Lower lobe of right lung (tissue), 2 donors: ENCODE data around the gene UVRAG. TPM values are rescaled to one million over a fixed set of nuclear protein-coding genes. Genes with fewer than 3 reads are reported as not detected.

Experiments
- ATAC-seq, 2 donors: fragments of 200-7000 bp; cut with Tn5 transposase; one replicate each; pipeline ENCODE4 v1.9.1; 2020 to 2022; ENCODE audit warnings: mild to moderate bottlenecking in 2 of 2, moderate library complexity in 2 of 2
- DNase-seq: peaks from one replicate; pipeline ENCODE4 v3.0.0-alpha.2; 2020
- H3K27ac ChIP-seq: fragments of 200-600 bp; one replicate; pipeline ENCODE4 v1.8.0; 2022
- H3K27me3 ChIP-seq: fragments of 200-600 bp; one replicate; pipeline ENCODE4 v1.8.0; 2022; ENCODE audit warnings: low read depth
- H3K36me3 ChIP-seq: fragments of 200-600 bp; one replicate; pipeline ENCODE4 v1.8.0; 2022; ENCODE audit warnings: mild to moderate bottlenecking
- H3K4me1 ChIP-seq: fragments of 200-600 bp; one replicate; pipeline ENCODE4 v1.8.0; 2022
- H3K4me3 ChIP-seq: fragments of 200-600 bp; one replicate; pipeline ENCODE4 v1.8.0; 2022; ENCODE audit warnings: mild to moderate bottlenecking
- H3K9me3 ChIP-seq: fragments of 200-600 bp; one replicate; pipeline ENCODE4 v1.8.0; 2022
- CTCF ChIP-seq: fragments of 200-600 bp; IDR thresholded peaks from one replicate; pipeline ENCODE4 v1.8.0; 2022; ENCODE audit warnings: antibody characterized with exemption, mild to moderate bottlenecking
- intact Hi-C: fragments of 100-400 bp; cut with DNase I; formaldehyde crosslinking; loops from one replicate; pipeline ENCODE4 v1.11.0; 2022
- total RNA-seq: library from RNA; stranded (reverse); fragmentation: NEBNext Ultra II Directional; extraction: Animal tissue kit (Norgen Biotek cat#: 25700); gene quantifications from one replicate; pipeline ENCODE4 v1.2.1, GENCODE V29; 2021
- donor health status: DM: no; HTN: yes; CAD: no; lungs with severe emphysema.

Gene UVRAG
- total RNA-seq, 1 donor from 2014 or later, result 36.0 TPM

GRCh38 chr11:76175783-76176182 is 360.8 kb downstream of the UVRAG start:
- intact Hi-C loops, result no loop called here
- Histone ChIP-seq H3K4me1 (no peaks in the 10 kb centered on the region), H3K4me3 (no peak overlapping the region), H3K27me3 (no peaks in the 10 kb centered on the region), H3K9me3 (no peaks in the 10 kb centered on the region), H3K36me3 (no peaks in the 10 kb centered on the region), H3K27ac (no peak overlapping the region)
- no peak for TF ChIP-seq CTCF
- ATAC-seq, result no peak
- DNase-seq, result no peak

DNA sequence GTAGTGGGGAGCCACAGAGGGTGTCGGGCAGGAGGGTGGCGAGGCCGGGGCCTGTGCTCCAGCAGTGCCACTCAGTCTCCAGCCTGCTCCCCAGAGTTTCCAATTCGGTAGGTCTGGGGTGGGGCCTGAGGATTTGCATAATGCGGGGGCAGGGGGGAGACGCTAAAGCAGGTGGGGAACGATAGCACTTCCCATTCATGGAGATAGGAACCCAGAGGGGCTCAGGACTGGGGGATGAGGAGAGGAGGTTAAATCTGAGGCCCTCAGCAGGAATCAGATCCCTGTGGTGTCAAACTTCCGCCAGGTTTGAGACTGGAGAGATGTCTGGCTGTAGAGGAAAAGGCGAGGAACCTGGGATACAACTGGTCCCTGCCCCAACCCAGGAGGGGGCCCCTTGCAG is 361.5 kb downstream of the UVRAG start:
- intact Hi-C loops, result no loop called here
- no peak overlapping the region for H3K27ac ChIP-seq
- DNase-seq (no peak), ATAC-seq (no peak)
- no peaks in the 10 kb centered on the region for H3K9me3 ChIP-seq
- no peaks in the 10 kb centered on the region for H3K36me3 ChIP-seq
- H3K27me3 ChIP-seq, result no peaks in the 10 kb centered on the region
- no peak overlapping the region for H3K4me3 ChIP-seq
- H3K4me1 ChIP-seq, result no peaks in the 10 kb centered on the region
- TF ChIP-seq CTCF, result no peak

GRCh38 chr11:76177250-76177686 is 362.3 kb downstream of the UVRAG start:
- intact Hi-C loops, result no loop called here
- ATAC-seq (no peak), DNase-seq (no peak)
- no peak for TF ChIP-seq CTCF
- Histone ChIP-seq H3K4me3 (no peak overlapping the region), H3K27ac (no peak overlapping the region), H3K27me3 (no peaks in the 10 kb centered on the region), H3K36me3 (no peaks in the 10 kb centered on the region), H3K4me1 (no peaks in the 10 kb centered on the region), H3K9me3 (no peaks in the 10 kb centered on the region)

DNA sequence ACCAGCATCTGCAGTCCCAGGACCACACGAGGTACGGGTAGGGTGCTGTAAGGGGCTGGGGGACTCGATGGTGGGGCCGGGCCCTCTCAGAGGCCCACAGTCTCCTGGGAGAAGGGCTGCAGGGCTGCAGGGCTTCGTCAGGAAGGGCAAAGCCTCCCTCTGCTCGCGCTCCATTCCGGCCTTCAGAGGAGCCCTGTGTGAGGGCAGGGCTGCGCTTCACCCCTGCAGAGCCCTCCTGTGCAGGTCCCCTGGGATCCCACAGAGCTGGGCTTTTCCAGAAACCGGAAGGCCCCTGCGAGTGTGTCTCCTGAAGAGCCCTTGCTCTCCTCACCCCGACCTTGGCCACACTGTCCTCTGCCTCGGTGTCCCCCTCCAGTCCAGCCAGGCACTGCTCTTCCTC is 364.1 kb downstream of the UVRAG start:
- intact Hi-C loops, result no loop called here
- DNase-seq, result no peak
- TF ChIP-seq CTCF, result no peak
- Histone ChIP-seq H3K4me1 (no peaks in the 10 kb centered on the region), H3K4me3 (no peak overlapping the region), H3K27me3 (no peaks in the 10 kb centered on the region), H3K36me3 (no peaks in the 10 kb centered on the region), H3K9me3 (no peaks in the 10 kb centered on the region), H3K27ac (no peak overlapping the region)
- no peak for ATAC-seq

- no peak overlapping the region for H3K27ac ChIP-seq
- TF ChIP-seq CTCF, result no peak
- no peaks in the 10 kb centered on the region for H3K36me3 ChIP-seq
- no peak overlapping the region for H3K4me3 ChIP-seq
- ATAC-seq (no peak), DNase-seq (no peak)
- H3K27me3 ChIP-seq, result no peaks in the 10 kb centered on the region
- peaks cover 22% of the 10 kb centered on the region for H3K4me1 ChIP-seq
- no peaks in the 10 kb centered on the region for H3K9me3 ChIP-seq
- intact Hi-C loops, result no loop called here
Measured at GRCh38 chr11:76181371-76181770, 366.4 kb downstream of the UVRAG start.

- H3K9me3 ChIP-seq, result no peaks in the 10 kb centered on the region
- intact Hi-C loops, result no loop called here
- H3K4me3 ChIP-seq, result no peak overlapping the region
- DNase-seq, result no peak
- no peaks in the 10 kb centered on the region for H3K36me3 ChIP-seq
- peak overlapping the region; percentile 69 for H3K27ac ChIP-seq
- ATAC-seq, result no peak
- no peaks in the 10 kb centered on the region for H3K27me3 ChIP-seq
- TF ChIP-seq CTCF, result no peak
- peaks cover 29% of the 10 kb centered on the region for H3K4me1 ChIP-seq
Measured at GRCh38 chr11:76184551-76184993, 369.6 kb downstream of the UVRAG start.
